Epithelial cell of esophagus (primary cell): ENCODE data around the gene FOXK2.

Source experiments
- DNase-seq: peaks from one replicate; pipeline ENCODE4 v3.0.0; 2010; ENCODE audit warnings: low read depth
- H3K4me3 ChIP-seq: 2 replicates; pipeline ENCODE4 v1.5.1; 2011; ENCODE audit warnings: mild to moderate bottlenecking, low read length, control low read depth
- TF ChIP-seq, protein P1 (sequence below): IDR thresholded peaks from 2 replicates; pipeline ENCODE4 v1.5.1; 2011; ENCODE audit warnings: low read depth, mild to moderate bottlenecking, low read length, control low read depth, inconsistent platforms; ENCODE audit not compliant: insufficient read depth; ENCODE audit errors: missing control alignments

Gene FOXK2

DNA sequence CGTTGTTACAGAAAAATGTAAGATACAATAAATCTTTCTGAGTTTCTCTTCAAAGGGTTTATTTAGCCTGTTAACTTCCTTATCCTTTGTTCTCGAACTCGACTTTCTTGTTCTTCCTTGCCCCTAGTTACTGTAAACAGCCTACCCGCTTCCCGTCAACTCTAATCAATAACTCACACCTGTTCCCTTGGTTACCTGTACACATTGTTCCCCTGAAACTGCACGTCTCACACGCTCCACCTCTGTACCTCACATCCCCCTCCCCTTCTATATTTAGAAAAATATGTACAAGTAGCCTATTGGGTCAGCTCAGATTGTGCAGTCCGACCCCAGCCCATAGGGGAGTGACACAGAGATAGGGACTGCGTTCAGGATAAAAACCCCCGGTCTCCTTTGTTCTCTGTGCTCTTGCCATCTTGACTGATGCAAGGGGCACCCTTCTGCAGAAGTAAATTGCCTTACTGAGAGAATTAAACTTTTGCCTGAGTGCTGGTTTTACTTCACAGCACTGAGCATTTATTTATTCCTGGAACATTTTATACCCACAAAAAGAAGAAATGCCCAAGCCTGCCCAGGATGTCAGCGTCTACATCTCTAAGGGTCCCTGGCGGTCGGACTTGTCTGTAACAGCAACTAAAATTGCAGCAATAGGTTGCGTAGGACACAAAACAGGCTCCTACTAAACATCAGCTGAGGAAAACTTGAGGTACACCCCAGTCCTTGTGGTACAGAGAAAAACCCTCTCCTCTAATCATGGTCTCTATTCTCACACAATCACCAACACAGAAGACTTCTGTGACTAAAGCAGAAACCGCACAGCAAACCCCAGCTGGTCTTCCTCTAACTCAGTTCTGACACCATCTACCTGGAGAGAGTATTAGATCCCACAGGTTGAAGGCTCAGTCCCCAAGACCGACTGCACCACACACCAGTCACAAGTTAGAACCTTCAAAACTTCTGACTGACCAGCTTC lies 117.4 kb downstream of the FOXK2 start:
- H3K4me3 ChIP-seq: no peak overlapping the region
- DNase-seq: peak; percentile 75
- TF ChIP-seq, protein P1, sequence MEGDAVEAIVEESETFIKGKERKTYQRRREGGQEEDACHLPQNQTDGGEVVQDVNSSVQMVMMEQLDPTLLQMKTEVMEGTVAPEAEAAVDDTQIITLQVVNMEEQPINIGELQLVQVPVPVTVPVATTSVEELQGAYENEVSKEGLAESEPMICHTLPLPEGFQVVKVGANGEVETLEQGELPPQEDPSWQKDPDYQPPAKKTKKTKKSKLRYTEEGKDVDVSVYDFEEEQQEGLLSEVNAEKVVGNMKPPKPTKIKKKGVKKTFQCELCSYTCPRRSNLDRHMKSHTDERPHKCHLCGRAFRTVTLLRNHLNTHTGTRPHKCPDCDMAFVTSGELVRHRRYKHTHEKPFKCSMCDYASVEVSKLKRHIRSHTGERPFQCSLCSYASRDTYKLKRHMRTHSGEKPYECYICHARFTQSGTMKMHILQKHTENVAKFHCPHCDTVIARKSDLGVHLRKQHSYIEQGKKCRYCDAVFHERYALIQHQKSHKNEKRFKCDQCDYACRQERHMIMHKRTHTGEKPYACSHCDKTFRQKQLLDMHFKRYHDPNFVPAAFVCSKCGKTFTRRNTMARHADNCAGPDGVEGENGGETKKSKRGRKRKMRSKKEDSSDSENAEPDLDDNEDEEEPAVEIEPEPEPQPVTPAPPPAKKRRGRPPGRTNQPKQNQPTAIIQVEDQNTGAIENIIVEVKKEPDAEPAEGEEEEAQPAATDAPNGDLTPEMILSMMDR: no peak

DNA sequence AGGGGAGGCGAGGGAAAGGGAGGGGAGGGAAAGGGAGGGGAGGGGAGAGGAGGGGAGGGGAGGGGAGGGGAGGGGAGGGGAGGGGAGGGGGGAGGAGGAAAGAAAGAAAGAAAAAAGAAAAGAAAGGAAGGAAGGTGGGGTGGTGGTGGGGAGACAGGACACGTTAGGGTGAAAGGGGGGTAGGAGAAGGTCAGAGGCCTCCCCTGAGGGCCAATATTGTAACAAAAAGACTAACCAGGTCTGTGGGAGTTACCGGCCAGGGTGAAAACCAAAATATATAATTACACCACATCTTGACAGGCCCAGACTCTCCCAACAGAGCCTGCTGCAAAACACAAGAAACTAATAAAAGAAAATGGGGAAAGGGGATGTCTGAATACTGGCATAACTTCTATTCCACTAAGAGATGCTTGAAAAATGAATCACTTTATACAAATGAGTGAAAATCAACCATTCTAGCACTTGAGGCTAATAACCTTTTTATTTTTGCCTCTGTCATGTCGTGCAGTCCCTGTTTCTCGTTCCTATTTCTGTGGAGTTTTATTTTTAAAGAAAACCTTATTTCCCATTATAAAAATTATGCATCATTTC lies 118.7 kb downstream of the FOXK2 start:
- DNase-seq: no peak
- H3K4me3 ChIP-seq: no peak overlapping the region
- TF ChIP-seq, protein P1: no peak

DNA sequence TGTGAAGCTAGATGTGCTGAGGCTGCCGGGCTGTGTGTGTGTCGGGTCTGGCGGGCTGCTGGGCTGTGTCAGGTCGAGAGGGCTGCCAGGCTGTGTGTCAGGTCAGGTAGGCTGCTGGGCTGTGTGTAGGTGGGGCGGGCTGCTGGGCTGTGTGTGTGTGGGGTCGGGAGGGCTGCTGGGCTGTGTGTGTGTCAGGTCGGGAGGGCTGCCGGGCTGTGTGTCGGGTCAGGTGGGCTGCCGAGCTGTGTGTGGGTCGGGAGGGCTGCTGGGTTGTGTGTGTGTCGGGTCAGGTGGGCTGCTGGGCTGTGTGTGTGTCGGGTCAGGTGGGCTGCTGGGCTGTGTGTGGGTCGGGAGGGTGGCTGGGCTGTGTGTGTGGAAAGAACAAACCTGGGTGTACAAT lies 120.1 kb downstream of the FOXK2 start:
- TF ChIP-seq, protein P1: no peak
- no peak overlapping the region for H3K4me3 ChIP-seq
- DNase-seq: no peak

DNA sequence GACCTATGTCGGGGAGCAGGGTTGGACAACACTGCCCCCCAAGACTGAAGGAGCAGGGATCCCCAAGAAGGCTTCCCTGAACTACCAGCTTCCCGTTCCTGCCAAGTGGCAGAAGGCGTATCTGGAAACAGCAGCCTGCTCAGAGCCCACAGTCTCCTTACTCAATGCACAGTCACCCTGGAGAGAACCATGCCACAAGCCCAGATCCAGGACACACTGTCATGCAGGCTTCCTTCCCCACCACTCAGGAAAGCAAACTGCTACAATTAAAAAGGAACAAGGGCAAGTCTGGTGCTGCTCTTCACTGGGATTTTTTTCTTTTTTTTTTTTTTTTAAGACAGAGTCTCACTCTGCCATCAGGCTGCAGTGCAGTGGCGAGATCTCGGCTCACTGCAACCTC lies 120.5 kb downstream of the FOXK2 start:
- no peak for DNase-seq
- no peak overlapping the region for H3K4me3 ChIP-seq
- TF ChIP-seq, protein P1: no peak

DNA sequence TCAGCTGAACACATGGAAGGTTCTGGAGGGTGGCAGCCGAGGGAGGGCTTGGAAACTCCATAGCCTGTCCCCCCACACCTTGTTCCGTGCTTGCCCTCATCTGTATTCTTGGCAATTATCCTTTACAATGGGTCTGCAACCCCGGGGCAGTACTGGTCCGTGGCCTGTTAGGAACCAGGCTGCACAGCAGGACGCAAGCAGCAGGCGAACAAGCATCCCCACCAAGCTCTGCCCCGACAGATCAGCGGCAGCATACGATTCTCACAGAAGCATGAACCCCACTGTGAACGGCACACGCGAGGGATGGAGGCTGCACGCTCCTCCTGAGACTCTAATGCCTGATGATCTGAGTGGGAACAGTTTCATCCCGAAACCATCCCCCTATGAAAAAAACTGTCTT lies 122.5 kb downstream of the FOXK2 start:
- no peak overlapping the region for H3K4me3 ChIP-seq

DNA sequence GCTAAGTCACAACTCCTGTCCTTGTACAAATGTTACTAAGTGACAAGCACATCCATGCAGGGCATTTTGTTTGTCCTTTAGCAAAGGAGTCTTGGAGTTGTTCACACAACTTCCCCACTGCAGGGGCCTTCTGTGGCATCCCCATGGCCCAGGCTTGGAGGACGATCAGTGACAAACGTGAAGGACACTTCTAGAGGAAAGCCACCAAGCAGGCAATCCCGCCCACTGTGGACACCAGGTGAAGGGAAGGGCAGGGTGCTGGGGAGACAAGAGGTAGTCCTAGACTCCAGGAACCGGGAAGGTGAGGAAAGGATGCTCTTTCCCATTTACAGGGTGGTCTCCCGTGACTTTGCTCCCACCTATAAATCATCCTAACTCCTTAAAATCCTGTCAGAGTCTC lies 124.6 kb downstream of the FOXK2 start:
- H3K4me3 ChIP-seq: no peak overlapping the region
- no peak for DNase-seq
- TF ChIP-seq, protein P1: no peak

More for the DNA sequence above, 122.5 kb downstream of the FOXK2 start:
- no peak for DNase-seq
- TF ChIP-seq, protein P1: no peak
